GM19035 (cell line): ENCODE measurements around the gene NAPSA.
A peak's percentile ranks its signal among the peaks of the same experiment; 100 is the strongest.
"Not testable (repeated sequence)": the region's sequence is repeated elsewhere in the genome, so short reads cannot be mapped to it uniquely, and the experiment has no call there.

Source experiments
- ATAC-seq: cut with Tn5 transposase; IDR thresholded peaks from one replicate; pipeline ENCODE4 v1.9.1; 2021; ENCODE audit not compliant: unreplicated experiment

NAPSA gene

GRCh38 chr19:50361290-50362029 is 4.0 kb downstream of the NAPSA start:
- no peak for ATAC-seq

- ATAC-seq, result no peak
Observed at GRCh38 chr19:50359328-50359818, 6.1 kb downstream of the NAPSA start.

GRCh38 chr19:50358483-50359327 is 6.7 kb downstream of the NAPSA start:
- peak; percentile 39 for ATAC-seq

DNA sequence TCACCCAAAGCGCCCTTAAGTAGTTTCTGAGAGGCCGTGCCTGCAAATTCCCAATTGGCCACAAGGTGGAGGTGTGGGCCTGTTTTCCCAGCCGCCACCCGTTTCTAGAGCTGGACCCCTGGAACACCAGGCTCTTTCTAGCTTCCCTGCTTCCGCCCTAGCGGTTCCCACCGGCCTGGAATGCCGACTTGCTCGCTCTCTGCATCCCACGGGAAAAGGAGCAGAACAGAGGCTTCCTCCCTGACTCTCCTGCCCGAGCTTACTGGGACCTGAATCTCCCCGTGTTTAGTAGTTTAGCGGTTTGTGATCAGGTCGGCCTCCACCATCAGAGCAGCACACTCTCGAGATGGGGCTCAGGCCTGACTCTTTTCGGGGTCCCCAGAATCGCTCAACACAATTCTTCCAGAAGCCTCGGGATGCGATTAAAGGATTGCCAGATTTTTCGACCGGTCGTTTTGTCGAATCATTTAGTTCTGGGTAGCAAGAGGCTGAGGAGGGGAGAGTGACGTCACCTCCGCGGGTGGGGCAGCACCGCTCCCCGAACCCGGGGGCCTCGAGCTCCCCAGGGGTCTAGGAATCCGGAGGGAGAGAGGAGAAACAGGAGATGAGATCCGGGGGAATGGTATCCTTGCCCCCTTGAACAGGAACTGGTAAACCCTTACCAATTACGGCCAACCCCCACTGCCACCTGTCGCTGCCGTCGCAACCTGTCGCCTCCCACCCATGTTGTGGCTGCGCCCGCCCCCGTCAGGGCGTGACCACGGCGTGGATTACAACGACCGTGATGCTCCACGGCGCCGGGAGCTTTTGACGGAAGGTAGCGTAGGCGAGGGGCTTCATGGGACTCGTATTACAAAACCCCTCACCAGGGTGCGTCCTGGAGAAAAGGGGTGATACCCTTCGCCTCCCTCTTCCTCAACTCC is 8.0 kb downstream of the NAPSA start:
- ATAC-seq, result peak; percentile 57

GRCh38 chr19:50356691-50357177 is 8.7 kb downstream of the NAPSA start:
- ATAC-seq, result no peak

- not testable (repeated sequence) for ATAC-seq
Observed at GRCh38 chr19:50353487-50353880, 12.0 kb downstream of the NAPSA start.

DNA sequence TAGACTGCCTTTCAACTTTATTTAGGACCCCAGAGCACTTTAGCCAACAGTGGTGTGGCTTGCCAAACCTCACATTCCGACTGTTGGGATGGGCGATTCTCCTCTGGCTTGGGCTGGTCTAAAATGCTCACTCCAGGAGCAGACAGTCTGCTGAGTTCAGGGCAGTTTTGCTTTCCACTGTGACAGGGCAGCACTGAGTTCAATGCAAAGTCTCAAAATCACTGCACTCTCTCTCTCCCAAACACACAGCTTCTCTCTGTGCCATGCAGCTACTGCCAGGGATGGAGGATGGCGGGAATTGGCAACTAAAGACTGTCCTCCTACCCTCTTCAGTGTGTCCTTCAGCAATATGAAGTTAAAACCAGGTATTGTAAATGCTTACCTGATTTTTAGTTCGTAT is 13.2 kb downstream of the NAPSA start:
- no peak for ATAC-seq

GRCh38 chr19:50349277-50350057 is 16.0 kb downstream of the NAPSA start:
- ATAC-seq, result no peak

DNA sequence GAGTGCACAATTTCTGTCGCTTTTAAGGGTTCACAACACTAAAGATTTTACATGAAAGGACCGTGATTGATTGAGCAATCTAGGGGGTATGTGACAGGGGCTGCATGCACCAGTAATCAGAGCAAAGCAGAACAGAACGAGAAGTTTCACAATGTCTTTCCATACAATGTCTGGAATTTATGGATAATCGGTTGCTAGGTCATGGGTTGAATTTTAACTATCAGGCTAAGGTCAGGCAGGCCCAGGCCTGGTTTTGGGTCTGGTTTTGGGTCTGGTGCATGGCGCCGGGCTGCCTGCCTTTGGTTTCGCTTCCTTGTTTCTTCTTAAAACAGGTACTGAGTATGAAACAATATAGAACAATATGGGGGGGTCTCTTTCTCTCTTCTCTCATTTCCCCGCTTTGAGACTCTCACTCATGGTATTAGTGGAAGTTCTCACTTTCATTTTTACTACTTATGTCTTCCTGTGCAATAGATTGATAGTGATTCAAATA is 18.3 kb downstream of the NAPSA start:
- ATAC-seq, result not testable (repeated sequence)

- no peak for ATAC-seq
Observed at GRCh38 chr19:50344661-50345318, 20.6 kb downstream of the NAPSA start.

- ATAC-seq, result peak; percentile 75
Observed at GRCh38 chr19:50341091-50341564, 24.3 kb downstream of the NAPSA start.

- ATAC-seq, result no peak
Observed at GRCh38 chr19:50340331-50340730, 25.1 kb downstream of the NAPSA start.

- ATAC-seq, result not testable (repeated sequence)
Observed at GRCh38 chr19:50337031-50337430, 28.4 kb downstream of the NAPSA start.

DNA sequence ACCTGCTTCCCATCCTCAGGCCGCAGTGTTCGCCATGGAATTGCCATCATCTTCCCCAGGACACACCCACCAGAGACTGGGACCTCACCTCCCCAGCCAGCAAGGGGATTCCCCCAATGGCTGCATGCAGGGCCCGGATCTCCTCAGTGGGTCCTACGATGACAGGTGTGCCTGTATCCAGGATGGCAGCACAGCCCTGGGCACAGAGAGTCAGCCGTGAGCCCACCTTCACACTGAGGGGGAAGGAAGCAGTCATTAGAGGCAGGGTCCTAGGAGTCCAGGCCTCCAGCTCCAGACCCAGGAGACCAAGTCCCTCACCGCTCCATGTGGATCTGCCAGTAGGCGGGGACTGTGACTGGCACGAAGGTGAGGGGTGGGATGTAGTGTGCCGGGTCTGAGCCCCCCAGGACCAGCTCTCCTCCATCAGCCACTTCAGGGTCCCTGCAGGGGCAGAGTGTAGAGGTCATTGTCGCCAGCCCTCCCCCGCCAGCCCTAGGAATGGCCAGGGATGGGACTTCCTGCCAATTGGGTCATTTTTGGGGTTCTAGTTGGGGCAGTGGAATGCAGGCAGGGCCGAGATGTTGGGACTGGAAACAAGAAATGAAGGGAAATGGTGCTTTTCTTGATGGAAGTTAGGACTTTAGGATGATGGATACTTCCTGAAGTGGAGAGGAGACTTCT is 30.6 kb downstream of the NAPSA start:
- ATAC-seq, result no peak

DNA sequence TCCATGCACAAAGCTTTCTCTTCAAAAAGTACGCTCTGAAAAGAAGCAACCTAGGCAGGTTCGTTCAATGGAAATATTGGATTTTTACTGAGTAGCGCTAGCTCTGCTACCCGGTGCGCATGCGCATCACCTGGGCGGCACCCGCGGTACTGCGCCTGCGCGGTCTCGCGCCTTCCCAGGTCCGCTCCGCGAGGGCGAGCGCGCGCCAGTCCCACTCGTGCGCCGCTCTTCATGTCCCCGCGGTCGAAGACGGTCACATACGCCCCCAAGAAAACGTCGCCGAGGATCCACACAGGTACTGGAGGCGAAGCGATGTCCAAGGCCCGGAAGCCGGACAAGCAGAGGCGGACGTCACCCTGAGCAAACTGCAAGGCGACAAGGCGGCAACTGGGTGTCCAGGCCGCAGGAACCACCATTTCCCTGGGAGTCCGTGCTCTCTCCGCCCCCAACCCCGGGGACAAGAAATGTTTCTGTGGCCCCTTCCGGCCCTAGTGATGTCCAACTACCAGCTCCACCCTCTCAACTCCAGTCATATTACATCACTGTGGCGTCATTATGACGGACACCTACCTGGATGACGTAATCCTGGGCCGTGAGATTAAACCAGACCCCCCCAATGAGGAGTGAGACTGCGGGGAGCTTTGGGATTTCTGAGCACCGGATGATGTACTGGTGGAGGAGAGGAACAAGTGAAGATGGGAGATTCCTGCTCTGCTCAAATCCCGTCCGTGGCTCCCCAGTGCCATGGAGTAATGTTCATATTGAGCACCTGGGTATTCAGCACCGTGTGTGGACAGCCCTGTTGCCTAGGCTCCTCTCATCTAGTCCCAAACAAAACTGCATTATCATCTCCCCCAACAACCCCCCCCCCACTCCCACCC is 31.5 kb downstream of the NAPSA start:
- ATAC-seq, result peak; percentile 23

DNA sequence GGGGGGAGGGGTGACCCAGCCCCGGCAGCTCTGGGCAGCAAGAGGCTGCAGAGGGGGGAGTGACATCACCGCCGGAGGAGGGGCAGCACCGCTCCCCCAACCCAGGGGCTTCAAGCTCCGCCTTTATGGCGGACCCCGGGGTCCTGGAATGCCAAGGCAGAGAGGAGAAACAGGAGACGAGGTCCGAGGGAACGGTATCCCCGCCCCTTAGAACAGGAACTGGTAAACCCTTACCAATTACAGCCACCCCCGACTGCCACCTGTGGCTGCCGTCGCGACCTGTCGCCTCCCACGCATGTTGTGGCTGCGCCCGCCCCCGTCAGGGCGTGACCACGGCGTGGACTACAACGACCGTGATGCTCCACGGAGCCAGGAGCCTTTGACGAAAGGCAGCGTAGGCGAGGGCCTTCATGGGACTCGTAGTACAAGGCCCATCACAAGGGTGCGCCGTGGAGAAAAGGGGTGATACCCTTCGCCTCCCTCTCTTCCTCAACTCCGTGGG is 32.2 kb downstream of the NAPSA start:
- ATAC-seq, result peak; percentile 48

DNA sequence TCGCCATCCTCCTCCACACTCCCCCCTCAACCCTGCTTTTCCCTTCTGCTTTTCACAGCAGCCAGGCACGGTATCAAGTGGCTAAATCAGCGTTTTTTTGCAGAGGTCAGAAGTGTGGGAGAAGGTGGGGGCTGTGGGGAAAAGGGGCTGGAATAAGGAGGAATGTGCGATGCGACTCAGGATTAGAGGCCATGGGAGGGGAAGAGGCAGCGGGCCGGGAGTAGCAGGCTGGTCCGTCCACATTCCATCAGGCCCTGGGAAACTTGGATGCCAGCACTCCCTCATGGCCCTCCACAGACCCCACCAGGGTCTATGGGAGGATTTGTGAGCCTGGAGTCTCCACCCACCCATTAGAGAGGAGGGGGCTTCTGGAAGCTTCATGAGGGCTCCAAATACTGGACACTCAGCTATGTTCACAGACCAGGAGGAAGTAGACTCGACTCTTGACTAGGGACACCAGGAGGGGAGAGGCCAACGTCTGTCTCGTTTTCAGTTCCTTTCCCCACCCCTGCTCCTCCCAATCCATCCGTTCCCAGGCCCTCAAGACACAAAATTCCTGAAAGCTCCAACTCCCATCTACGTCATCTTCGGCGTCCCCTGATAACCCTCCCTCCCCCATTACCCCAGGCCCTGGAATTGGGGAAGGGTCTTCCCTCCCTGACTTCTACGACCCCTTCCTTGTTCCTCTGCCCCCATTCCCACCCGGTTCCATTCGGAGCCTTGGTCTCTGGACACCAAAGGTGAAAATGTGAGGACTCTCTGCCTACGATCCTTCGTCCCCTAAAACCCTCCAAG is 33.0 kb downstream of the NAPSA start:
- no peak for ATAC-seq
